Breast epithelium (tissue), 3 donors: ENCODE measurements around the gene KIF1A.

Experiments used
- CTCF ChIP-seq, 3 donors: fragments of 450-650 bp; IDR thresholded peaks; one replicate each; pipeline ENCODE4 v1.5.1; 2016 to 2017; ENCODE audit warnings: antibody characterized with exemption in 3 of 3, mild to moderate bottlenecking in 3 of 3, moderate library complexity in 3 of 3
- POLR2A ChIP-seq: fragments of 450-650 bp; IDR thresholded peaks from one replicate; pipeline ENCODE4 v1.6.1; 2016; ENCODE audit warnings: antibody characterized with exemption, mild to moderate bottlenecking, moderate library complexity
- POLR2AphosphoS5 ChIP-seq, 3 donors: sonication (generic); formaldehyde crosslinking; IDR thresholded peaks; one replicate each; pipeline ENCODE4 v1.6.1; 2017; ENCODE audit warnings: antibody characterized with exemption in 3 of 3

DNA sequence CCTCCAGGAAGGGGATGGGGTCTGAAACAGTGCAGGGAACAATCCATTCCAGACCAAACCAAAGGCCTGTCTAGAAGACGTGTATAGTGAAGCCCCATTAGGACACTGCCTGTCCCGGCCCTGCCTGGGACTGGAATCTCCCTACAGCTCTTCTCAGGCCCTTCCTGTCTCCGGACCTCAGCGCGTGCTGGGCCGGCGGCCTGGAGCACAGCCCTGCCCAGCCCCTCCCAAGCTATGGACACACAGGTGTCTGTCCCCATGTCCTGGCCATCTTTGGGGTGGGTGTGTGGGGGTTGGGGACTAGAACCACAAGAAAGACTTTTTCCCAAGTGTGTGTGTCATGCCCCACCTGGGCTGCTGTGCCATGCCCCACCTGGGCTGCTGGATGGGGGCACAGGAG is 51.8 kb downstream of the KIF1A start:
- TF ChIP-seq CTCF (IDR thresholded peaks at IDR 0.05) = no peak
- no peak for TF ChIP-seq POLR2A
- TF ChIP-seq POLR2AphosphoS5 (IDR thresholded peaks at IDR 0.05) = no peak
